NCI-H748 treated with DMSO at 0.1 percent for 48 hours (cell line): ENCODE results near the gene RDH8.

ENCODE experiments used
- DNase-seq: peaks from one replicate; lab custom pipeline; 2025; lab: John Stamatoyannopoulos, UW

The RDH8 gene

GRCh38 chr19:10013316-10013715 is at the start of gene RDH8:
TSS of gene RDH8 (plus strand) at chr19:10013483. CDS start at chr19:10013498, 15 bp downstream.
- DNase-seq, result no peak

GRCh38 chr19:9966024-9966423 is 47.3 kb upstream of the RDH8 start:
- DNase-seq, result no peak

GRCh38 chr19:9966448-9966847 is 46.8 kb upstream of the RDH8 start:
- no peak for DNase-seq

- DNase-seq, result no peak
These were observed 46.0 kb upstream of the RDH8 start for GRCh38 chr19:9967326-9967725.

GRCh38 chr19:9968820-9969687 is 44.2 kb upstream of the RDH8 start:
- no peak for DNase-seq

GRCh38 chr19:9969688-9969975 is 43.7 kb upstream of the RDH8 start:
- no peak for DNase-seq

GRCh38 chr19:9970481-9970880 is 42.8 kb upstream of the RDH8 start:
- no peak for DNase-seq

GRCh38 chr19:9971166-9971897 is 42.0 kb upstream of the RDH8 start:
- DNase-seq, result no peak

GRCh38 chr19:9972103-9972502 is 41.2 kb upstream of the RDH8 start:
- no peak for DNase-seq

- no peak for DNase-seq
These were observed 31.6 kb upstream of the RDH8 start for GRCh38 chr19:9981406-9982260.

- DNase-seq, result no peak
These were observed 26.4 kb upstream of the RDH8 start for GRCh38 chr19:9986787-9987281.

- DNase-seq, result no peak
These were observed 23.8 kb upstream of the RDH8 start for GRCh38 chr19:9989504-9989903.

GRCh38 chr19:9991425-9992191 is 21.7 kb upstream of the RDH8 start:
- no peak for DNase-seq

GRCh38 chr19:9995084-9995483 is 18.2 kb upstream of the RDH8 start:
- DNase-seq, result no peak

- DNase-seq, result no peak
These were observed 17.3 kb upstream of the RDH8 start for GRCh38 chr19:9995999-9996398.

- DNase-seq, result no peak
These were observed 16.7 kb upstream of the RDH8 start for GRCh38 chr19:9996541-9996940.

- no peak for DNase-seq
These were observed 13.0 kb upstream of the RDH8 start for GRCh38 chr19:10000171-10000826.

- no peak for DNase-seq
These were observed 11.4 kb upstream of the RDH8 start for GRCh38 chr19:10001899-10002298.

- no peak for DNase-seq
These were observed 10.0 kb upstream of the RDH8 start for GRCh38 chr19:10003271-10003670.

- no peak for DNase-seq
These were observed 8.7 kb upstream of the RDH8 start for GRCh38 chr19:10004617-10005016.
